GM19455 (cell line): ENCODE results near the gene ZBTB49.
"Not testable (repeated sequence)": the region's sequence is repeated elsewhere in the genome, so short reads cannot be mapped to it uniquely, and the experiment has no call there.

ENCODE experiments used
- ATAC-seq: cut with Tn5 transposase; IDR thresholded peaks from one replicate; pipeline ENCODE4 v1.9.1; 2021; ENCODE audit not compliant: unreplicated experiment

Gene ZBTB49

DNA sequence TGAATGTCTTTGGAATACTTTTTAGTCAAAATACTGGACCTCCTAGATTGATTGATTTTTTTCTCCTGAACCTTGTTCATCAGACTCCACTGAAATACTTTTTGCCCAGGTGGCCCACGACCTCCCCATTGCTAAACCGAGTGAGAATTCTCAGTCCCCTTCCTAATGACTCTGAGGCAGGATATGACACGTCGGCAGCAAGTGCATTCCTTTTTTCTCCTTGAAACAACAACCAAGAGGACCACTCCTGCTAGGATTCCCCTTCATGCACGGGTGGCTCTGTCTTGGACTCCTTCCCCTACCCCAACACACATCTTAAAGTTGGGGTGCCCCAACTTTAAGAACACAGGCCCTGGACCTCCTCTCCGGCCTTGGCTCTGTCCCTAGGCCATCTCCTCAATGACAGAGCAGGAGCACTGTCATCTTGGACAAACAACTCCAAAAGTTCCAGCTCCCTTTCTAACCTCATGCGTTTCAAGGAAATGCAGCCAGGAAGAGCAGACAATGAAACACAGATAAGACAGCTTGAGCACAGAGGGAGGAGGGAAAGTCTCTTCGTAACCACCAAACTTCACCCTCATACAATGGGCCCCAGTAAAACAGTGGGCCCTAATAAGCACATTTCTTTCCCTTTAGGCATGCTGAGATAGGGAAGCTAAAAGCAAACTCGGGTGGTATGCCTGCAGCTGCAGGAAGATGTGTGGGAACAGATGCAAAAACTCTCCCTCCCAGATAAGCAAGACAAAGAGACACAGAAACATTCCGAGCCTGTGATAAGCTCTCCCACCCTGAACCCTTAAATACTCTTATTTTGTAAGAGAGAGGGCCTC lies 33.9 kb downstream of the ZBTB49 start:
- no peak for ATAC-seq

DNA sequence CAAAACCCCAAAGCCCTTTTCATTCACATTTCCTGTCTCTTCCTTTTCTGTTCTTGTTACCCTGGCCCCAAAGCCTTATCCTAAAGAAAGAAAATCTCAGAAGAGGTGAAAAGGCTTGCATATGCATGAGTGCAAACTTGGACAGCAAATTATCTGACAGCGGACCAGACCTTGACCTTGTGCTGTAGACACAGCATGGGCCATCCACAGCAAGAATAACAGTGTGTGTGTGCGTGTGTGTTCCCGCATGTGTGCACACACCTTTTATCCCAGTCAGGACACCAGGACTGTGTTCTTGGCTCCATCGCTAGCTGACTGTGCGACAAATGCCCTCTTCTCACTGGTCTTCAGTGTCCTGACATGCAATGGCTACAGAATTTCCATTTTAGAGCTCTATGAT lies 35.3 kb downstream of the ZBTB49 start:
- ATAC-seq: no peak

DNA sequence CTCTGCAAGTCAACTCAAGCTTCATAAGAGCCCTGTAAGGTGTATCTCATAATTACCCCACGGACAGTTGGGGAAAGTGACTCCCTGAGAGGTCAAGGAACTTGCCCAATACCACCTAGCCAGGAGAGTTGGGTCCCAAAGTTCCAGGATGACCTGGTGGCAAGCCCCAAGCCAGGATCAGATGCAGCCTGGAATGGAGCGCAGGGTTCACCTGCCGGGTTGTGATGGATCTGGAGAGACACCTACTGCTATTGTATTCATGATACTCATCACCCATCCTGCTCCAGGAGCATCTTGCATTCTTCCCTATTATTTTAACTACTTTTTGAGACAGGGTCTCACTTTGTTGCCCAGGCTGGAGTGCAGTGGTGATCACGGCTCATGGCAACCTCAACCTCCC lies 36.1 kb downstream of the ZBTB49 start:
- ATAC-seq: no peak

DNA sequence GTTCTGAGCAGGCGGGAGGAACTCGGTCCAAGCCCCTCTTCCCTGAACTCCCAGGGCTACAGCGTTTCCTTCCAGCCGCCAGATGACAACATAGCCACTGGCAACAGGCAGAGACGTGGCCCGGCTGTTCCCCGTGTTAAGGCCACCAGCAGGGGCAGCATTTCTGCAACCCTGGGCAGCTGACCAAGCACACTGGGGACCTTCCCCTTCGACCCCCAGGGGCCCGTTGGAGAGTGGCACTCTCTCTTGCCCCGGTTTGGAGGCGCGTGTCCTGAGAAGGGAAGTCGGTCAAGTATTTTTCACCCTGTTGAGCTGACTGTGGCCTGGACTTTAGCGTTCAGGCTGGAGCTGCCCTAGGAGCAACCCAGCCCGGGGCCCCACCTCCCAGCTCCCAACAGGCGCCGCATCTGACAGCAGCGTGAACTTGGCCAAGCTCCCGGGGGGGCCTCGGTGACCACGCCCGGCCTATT lies 37.6 kb downstream of the ZBTB49 start:
- no peak for ATAC-seq

DNA sequence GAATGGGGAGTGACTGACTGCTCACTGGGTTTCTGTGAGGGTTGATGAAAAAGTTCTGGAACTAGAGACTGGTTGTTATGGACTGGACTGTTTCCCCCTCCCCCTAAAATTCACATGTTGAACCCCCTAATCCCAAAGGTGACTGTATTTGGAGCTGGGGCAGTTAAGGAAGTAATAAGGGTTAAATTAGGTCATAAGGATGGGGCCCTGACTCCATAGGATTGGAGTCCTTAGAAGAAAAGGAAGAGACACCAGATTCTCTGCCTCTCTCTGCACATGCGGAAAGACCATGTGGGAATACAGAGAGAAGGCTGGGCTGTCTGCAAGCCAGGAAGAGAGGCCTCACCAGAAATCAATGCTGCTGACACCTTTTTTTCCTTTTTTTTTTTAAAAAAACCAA lies 38.2 kb downstream of the ZBTB49 start:
- no peak for ATAC-seq

DNA sequence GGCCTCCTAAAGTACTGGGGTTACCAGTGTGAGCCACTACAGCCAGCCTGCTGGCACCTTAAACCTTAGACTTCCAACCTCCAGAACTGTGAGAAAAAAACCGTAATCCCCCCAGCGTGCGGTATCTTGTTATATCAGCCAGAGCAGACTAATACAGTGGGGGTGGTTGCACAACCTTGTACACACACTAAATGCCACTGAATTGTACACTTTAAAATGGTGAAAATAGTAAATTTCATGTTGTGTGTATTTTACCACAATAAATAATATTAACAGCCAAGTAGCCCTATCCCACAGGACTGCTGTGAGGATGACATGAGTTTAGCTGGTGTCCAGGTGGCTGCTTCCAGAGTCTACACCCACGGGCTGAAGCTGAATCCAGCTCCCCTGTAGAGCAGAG lies 38.8 kb downstream of the ZBTB49 start:
- no peak for ATAC-seq

DNA sequence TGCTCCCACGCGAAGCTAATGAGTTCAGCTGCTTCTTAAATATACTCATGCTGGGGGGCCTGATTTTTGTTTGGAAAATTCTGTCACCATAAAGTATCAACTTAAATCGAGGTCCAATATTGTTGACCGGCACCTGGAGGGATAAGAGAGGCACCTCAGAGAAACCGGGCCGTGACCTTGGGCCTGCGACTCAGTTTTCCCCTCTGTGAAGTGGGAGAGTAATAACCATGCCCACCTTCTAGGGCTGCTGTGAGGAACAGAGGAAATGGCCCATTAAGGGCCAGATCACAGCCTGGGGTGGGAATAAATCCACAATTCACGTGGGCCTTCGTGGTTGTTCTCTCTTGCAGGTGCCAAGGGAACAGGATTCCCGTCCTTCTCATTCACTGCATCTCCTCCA lies 39.4 kb downstream of the ZBTB49 start:
- ATAC-seq: no peak

DNA sequence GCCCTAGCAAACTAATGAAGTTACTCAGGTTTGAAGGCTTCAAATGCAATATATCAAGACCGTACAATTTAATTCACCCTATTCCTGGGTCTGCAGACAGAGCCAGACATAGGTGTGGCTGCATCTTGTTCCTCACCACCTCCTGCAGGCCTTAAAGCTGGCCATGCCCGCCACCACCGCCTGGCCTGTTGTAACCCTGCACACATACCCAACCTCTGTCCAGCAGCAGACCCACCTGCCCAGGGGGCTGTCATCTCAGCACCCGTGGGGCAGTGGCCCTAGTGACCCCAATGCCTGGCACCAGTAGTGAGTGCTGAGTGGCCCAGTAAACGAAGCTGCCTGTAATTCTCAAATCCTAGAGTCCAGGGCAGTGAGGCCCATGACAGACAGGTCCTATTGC lies 40.7 kb downstream of the ZBTB49 start:
- ATAC-seq: no peak

DNA sequence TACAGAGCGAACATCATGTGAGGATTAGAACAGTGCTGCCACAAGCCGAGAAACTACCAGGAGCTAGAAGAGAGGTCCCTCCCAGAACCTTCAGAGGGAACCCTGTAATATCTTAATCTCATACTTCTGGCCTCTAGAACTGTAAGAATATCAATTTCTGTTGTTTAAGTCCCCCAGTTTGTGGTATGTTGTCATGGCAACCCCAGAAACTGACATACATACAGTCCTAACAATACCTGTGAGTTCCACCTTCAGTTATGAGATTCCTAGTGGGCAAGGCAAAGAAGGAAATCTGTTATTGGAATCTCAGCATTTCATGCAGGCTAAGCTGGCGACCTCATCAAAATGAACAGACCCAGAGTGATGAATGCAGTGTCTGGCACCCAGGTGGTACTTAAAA lies 42.5 kb downstream of the ZBTB49 start:
- ATAC-seq: no peak

DNA sequence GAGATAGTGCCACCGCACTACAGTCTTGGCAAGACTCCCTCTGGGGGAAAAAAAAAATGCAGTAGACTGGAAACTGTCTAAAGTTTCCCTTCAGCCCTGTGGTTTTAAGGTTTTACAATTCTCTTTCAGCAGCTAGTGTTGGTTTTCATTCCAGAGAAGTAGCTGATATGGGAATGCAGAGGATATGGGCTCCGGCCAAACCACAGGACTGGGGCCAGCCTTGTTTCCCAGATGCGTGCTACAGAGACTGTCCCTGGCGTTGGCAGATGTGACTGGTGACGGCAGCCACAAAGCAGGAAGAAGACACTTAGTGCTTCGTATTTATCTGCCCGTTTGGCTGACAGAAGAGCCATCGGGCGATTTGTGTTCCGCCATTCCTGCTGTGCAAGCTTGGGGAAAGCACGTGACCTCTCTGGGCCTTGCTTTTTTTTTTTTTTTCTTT lies 43.2 kb downstream of the ZBTB49 start:
- ATAC-seq: no peak

DNA sequence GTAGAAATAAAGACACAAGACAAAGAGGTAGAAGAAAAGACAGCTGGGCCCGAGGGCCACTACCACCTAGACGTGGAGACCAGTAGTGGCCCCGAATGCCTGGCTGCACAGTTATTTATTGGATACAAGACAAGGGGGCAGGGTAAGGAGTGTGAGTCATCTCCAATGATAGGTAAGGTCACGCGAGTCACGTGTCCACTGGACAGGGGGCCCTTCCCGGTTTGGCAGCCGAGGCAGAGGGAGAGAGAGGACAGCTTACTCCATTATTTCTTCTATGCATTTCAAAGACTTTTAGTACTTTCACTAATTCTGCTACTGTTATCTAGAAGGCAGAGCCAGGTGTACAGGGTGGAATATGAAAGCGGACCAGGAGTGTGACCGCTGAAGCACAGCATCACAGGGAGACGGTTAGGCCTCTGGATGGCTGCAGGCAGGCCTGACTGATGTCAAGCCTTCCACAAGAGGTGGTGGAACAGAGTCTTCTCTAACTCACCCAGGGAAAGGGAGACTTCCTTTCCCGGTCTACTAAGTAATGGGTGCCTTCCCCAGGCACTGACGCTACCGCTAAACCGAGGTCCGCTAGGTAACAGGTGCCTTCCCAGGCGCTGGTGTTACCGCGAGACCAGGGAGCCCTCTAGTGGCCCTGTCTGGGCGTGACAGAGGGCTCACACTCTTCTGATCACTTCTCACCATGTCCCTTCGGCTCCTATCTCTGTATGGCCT lies 44.9 kb downstream of the ZBTB49 start:
- peak; percentile 64 for ATAC-seq

DNA sequence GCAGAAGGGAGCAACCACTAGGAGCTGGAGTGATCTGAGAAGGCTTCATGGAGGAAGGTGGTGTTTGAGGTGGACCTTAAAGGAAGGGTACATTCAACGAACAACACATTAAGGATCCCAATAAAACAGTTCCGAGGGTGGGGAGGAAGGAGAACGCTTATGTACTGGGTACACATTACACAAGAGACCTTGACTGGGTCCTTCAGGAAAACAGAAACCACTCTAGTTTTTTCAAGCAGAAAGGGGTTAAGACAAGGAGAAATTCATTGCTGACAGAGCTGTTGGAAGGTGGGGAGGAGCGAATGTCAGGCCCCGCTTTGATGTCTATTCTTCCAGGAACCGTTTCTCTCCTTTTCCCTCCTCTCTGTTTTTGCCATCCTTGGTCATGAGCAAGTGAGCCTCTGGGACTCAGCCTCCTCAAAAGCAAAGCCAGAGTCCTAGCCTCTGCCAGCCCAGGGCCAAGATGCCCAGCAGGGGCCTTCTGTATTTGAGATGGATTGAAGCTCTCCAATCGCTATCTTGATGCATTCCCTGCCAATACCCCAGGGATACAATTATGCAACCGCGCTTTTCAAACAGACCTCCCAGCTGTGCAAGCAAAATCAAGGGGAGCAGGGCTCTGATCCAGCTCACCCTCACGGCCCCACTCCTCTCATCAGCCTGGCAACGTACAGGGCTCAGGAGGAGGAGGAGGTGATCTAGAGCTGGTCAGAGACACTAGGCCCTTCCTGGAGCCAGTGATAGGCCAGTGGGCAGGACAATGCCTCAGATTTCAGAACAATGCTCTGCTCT lies 48.4 kb downstream of the ZBTB49 start:
- no peak for ATAC-seq

DNA sequence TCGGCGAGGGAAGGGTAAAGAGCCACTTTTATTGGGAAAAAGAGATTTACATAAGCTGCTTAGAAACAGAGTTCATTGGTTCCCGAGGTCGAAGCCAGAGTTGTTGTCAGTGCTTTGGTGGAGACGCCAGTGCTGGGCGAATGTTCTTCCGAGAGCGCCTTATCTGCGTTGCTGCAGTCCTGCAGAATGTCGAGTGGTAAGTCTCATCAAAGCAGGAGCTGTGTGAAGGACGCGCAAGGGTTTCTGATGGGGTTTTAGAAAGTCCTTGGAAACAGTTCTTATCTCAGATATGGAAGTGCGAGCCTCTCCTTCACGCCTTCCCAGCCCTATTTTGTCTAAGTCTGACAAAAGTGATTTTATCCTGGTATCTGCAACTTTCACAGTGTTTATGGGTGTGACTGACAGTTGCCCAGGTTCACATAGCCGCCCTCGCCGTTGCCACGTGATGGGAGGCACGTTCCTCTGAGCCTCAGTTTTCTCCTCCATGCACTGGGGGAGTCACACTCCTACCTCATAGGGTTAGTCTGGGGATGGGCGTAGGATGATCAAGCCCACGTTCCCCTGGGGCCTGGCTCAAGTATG lies 49.5 kb downstream of the ZBTB49 start:
- ATAC-seq: no peak

DNA sequence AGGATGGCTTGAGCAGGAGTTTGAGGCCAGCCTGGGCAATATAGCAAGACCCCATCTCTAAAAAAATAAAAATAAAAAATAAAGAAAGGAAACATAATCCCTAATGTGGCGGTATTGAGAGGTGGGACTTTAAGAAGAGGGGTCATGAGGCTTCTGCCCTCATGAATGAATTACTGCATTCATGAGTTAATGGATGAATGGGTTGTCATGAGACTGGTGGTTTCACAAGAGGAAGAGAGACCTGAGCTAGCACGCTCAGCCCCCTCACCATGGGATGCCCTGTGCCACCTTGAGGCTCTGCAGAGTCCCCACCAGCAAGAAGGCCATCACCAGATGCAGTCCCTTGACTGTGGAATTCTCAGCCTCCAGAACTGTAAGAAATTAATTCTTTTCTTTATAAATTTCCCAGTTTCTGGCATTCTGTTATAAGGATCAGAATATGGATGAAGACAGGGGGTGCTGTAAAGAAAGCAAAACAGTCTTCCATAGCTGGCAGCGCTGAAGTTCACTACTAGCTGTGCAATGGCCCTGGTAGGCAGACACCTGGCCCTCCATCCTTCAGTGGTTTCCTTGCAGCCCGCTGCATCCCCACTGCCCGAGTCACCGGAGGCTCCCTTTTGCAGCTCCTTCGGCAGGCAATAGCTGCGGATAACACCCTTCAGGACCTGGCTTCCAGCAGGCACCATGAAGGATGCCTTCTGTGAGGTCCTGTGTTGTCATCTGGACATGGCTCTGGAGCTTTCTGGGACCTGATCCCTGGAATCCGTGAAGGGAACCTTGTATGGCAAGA lies 52.0 kb downstream of the ZBTB49 start:
- ATAC-seq: no peak

DNA sequence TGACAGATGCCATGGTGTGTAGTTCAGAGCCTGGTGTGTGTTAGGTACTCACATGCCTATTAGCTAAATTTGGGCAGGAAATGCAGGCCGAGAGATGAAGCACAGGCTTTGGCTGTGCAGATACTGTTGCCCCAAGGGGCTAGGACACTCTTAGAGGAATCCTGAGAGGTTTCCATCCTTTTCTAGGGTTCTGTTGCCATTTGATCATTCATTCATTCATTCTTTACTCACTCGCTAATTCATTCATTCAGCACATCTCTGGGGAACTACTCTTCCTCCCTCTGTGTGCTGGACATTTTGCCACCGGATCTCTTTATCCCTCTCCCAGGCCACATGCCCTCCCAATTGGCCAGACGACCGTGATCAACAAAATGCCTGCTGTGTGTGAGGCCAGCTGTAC lies 53.0 kb downstream of the ZBTB49 start:
- ATAC-seq: no peak

DNA sequence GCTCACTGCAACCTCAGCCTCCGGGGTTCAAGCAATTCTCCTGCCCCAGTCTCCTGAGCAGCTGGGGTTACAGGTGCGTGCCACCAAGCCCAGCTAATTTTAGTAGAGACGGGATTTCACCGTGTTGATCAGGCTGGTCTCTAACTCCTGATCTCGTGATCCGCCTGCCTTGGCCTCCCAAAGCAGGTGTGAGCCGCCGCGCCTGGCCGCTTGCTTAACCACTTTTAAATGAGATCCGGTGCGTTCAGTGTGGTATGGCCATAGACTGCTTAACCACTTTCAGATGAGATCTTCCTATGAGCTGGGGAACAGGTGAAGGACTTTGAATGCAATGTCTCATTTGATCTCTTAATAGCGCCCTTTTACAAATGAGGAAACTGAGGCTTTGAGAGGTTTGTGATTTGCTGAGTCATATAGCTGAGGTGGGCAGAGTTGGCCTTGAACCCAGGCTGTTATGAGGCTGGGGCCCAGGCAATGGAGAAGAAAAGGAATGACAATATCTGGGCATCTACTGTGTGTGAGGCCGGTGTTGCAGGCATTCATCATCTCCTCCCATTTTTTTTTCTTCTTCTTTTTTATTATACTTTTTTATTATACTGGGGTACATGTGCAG lies 55.0 kb downstream of the ZBTB49 start:
- peak; percentile 82 for ATAC-seq

DNA sequence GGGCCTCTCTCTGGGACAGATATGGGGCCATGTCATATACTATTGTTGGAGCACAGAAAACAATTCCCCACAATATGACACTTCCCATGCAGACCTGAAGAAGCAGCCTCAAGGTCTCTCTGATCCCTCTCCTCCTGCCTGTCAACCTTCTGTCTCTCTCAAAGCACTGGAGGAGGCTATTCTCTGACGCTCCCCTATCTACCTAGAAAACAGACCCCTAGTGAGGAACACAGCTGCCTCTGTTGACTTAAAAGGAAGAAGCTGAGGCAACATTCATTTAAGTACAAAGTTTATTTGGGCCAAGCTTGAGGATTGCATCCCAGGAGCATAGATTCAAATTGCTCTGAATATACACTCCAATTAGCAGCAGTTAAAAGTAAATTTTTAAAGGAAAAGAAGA lies 57.5 kb downstream of the ZBTB49 start:
- ATAC-seq: no peak

DNA sequence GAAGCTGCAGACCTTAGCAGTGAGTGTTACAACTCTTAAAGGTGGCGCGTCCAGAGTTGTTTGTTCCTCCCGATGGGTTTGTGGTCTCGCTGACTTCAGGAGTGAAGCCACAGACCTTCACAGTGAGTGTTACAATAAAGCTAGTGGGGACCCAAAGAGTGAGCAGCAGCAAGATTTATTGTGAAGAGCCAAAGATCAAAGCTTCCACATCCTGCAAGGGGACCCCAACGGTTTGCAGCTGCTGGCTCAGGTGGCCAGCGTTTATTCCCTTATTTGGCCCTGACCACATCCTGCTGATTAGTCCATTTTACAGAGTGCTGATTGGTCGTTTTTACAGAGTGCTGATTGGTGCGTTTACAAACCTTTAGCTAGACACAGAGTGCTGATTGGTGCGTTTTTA lies 58.5 kb downstream of the ZBTB49 start:
- not testable (repeated sequence) for ATAC-seq

DNA sequence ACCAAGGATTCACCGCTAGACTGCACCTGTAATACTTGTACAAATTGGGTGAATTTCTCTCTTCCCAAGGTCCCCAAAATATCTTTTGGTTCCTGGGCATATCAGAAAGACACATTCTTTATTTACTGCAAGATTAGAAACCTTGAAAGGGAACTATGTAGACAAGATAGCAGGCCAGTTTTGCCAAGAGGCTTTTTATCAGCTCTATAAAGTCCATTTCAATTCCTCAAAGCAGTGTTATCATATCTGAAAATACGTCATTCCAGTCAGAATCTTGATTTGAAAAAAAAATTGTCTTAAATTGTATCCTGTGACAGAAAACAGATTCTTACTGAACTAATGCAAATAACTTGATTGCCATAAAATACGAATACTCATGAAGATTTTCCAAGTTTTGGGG lies 59.8 kb downstream of the ZBTB49 start:
- no peak for ATAC-seq

DNA sequence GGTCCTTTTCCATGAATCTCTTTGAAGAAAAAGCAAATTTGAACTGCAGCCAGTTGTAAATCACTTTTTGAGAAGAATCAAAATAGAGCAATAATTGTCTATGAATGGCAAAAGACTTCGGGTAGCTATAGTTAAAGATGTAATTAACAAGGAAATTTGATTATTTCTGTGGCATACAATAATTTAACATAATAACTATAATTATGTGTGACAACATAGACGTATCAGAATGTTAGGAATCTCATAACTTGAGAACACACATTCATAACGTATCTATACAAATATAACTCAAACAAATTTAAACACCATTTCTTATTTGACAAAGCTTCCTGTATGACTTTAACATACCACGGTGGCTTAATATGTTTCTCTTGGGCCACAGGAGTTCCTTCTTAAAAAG lies 60.9 kb downstream of the ZBTB49 start:
- ATAC-seq: no peak
